Right lung (tissue), 10 donors: ENCODE data around the gene HMOX2. TPM values are rescaled to one million over a fixed set of nuclear protein-coding genes. Genes with fewer than 3 reads are reported as not detected.

ENCODE experiments used
- DNase-seq, 2 donors: peaks; one replicate each; pipeline ENCODE4 v3.0.0-alpha.2; 2013
- long read RNA-seq, 8 donors: transcript quantifications; one replicate each; lab custom pipeline, GENCODE V29; 2026
- polyA plus RNA-seq, 5 donors: library from polyadenylated mRNA; unstranded; fragments of 120-200 nt; gene quantifications; one replicate each; pipeline versions ENCODE4 v1.2.1 to v1.2.3, GENCODE V29; 2013; ENCODE audit warnings: inconsistent platforms in 1 of 5, low replicate concordance in 1 of 5; ENCODE audit not compliant: insufficient read length in 5 of 5, insufficient read depth in 1 of 5

HMOX2 gene
- polyA plus RNA-seq, result 10 to 100 TPM; 38.7 to 57.1 (median 39.5) TPM
- long read RNA-seq, donor 1, transcript HMOX2-208 (6 exons, 2,147 nt), result major isoform, 19 of 44 reads
- long read RNA-seq, donor 1, partial matches to known transcripts, result 20 of 44 reads
- long read RNA-seq, donor 1, other reads (novel, unspliced or antisense), result 0 of 44 reads
- long read RNA-seq, donor 2, transcript HMOX2-208 (6 exons, 2,147 nt), result major isoform, 8 of 12 reads
- long read RNA-seq, donor 2, partial matches to known transcripts, result 0 of 12 reads
- long read RNA-seq, donor 2, other reads (novel, unspliced or antisense), result 0 of 12 reads
- long read RNA-seq, donor 3, transcript HMOX2-208 (6 exons, 2,147 nt), result major isoform, 10 of 30 reads
- long read RNA-seq, donor 3, partial matches to known transcripts, result 18 of 30 reads
- long read RNA-seq, donor 3, other reads (novel, unspliced or antisense), result 0 of 30 reads
- long read RNA-seq, donor 4, transcript HMOX2-208 (6 exons, 2,147 nt), result major isoform, 11 of 19 reads
- long read RNA-seq, donor 4, partial matches to known transcripts, result 7 of 19 reads
- long read RNA-seq, donor 4, other reads (novel, unspliced or antisense), result 0 of 19 reads
- long read RNA-seq, donor 5, transcript HMOX2-208 (6 exons, 2,147 nt), result major isoform, 19 of 32 reads
- long read RNA-seq, donor 5, transcript HMOX2-205 (7 exons, 1,797 nt), result minor isoform, 6 of 32 reads
- long read RNA-seq, donor 5, partial matches to known transcripts, result 6 of 32 reads
- long read RNA-seq, donor 5, other reads (novel, unspliced or antisense), result 0 of 32 reads
- long read RNA-seq, donor 6, transcript HMOX2-208 (6 exons, 2,147 nt), result major isoform, 20 of 38 reads
- long read RNA-seq, donor 6, partial matches to known transcripts, result 16 of 38 reads
- long read RNA-seq, donor 6, other reads (novel, unspliced or antisense), result 0 of 38 reads
- long read RNA-seq, donor 7, transcript HMOX2-208 (6 exons, 2,147 nt), result major isoform, 13 of 26 reads
- long read RNA-seq, donor 7, partial matches to known transcripts, result 8 of 26 reads
- long read RNA-seq, donor 7, other reads (novel, unspliced or antisense), result 0 of 26 reads
- long read RNA-seq, donor 8, transcript HMOX2-208 (6 exons, 2,147 nt), result major isoform, 7 of 8 reads
- long read RNA-seq, donor 8, partial matches to known transcripts, result 0 of 8 reads
- long read RNA-seq, donor 8, other reads (novel, unspliced or antisense), result 0 of 8 reads

GRCh38 chr16:4475880-4476788, at the start of gene HMOX2:
TSS of gene HMOX2 (plus strand) at chr16:4476398. CDS start at chr16:4505525, 29,127 bp downstream.
- peak; percentile 88 to 90 for DNase-seq

GRCh38 chr16:4426722-4427372, 49.4 kb upstream of the HMOX2 start:
- DNase-seq, result no peak

- DNase-seq, result no peak
These were observed 47.7 kb upstream of the HMOX2 start for GRCh38 chr16:4428500-4428899.

GRCh38 chr16:4431023-4431422, 45.2 kb upstream of the HMOX2 start:
- no peak for DNase-seq

- DNase-seq, result no peak
These were observed 43.0 kb upstream of the HMOX2 start for GRCh38 chr16:4433228-4433627.

- DNase-seq, result no peak
These were observed 42.0 kb upstream of the HMOX2 start for GRCh38 chr16:4433914-4434787.

GRCh38 chr16:4435337-4436067, 40.7 kb upstream of the HMOX2 start:
- DNase-seq, result no peak

- no peak for DNase-seq
These were observed 38.8 kb upstream of the HMOX2 start for GRCh38 chr16:4437366-4437765.

- DNase-seq, result no peak
These were observed 33.8 kb upstream of the HMOX2 start for GRCh38 chr16:4442371-4442770.

GRCh38 chr16:4443271-4443670, 32.9 kb upstream of the HMOX2 start:
- no peak for DNase-seq

GRCh38 chr16:4443986-4444385, 32.2 kb upstream of the HMOX2 start:
- no peak for DNase-seq

GRCh38 chr16:4450430-4450829, 25.8 kb upstream of the HMOX2 start:
- no peak for DNase-seq

GRCh38 chr16:4450931-4451519, 25.2 kb upstream of the HMOX2 start:
- no peak for DNase-seq

GRCh38 chr16:4452674-4453073, 23.5 kb upstream of the HMOX2 start:
- DNase-seq, result no peak

- DNase-seq, result no peak
These were observed 21.6 kb upstream of the HMOX2 start for GRCh38 chr16:4454623-4455022.

- no peak for DNase-seq
These were observed 21.1 kb upstream of the HMOX2 start for GRCh38 chr16:4455081-4455480.

GRCh38 chr16:4455951-4456350, 20.2 kb upstream of the HMOX2 start:
- DNase-seq, result no peak

GRCh38 chr16:4460936-4461249, 15.3 kb upstream of the HMOX2 start:
- no peak for DNase-seq
